ENCODE results near the gene CDA.

GRCh38 chr1:20634065-20634593 lies 45.2 kb downstream of the CDA start:
- TF ChIP-seq CTCF (IDR thresholded peaks at IDR 0.05; ENCODE audit: low read depth, low read length, poor library complexity, severe bottlenecking) (no peak), EZH2phosphoT487 (IDR thresholded peaks at IDR 0.05; ENCODE audit: borderline replicate concordance, low read length) (no peak)

Data from DOHH2 (cell line).